GM18870 (cell line): ENCODE results near the gene GLTP.
"Not testable (repeated sequence)": the region's sequence is repeated elsewhere in the genome, so short reads cannot be mapped to it uniquely, and the experiment has no call there.

Source experiments
- ATAC-seq: cut with Tn5 transposase; IDR thresholded peaks from one replicate; pipeline ENCODE4 v1.9.1; 2021; ENCODE audit warnings: moderate library complexity; ENCODE audit not compliant: unreplicated experiment

The GLTP gene

DNA sequence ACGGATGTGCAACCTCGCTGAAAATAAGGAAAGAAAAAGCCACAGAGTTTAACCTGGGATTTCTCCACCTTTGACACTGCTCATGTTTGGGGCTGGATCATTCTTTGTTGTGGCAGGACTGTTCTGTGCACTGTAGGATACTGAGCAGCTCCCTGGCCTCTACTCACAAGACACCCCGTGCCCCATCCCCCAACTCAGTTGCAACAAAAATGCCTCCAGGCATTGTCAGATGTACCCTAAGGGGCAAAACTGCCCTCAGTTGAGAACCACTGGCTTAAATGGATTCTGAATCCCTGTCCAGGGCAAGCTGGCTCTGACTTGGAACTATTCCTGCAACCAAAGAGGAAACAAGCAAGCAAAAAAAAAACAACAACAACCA, 2.1 kb downstream of the GLTP start:
- ATAC-seq = no peak

DNA sequence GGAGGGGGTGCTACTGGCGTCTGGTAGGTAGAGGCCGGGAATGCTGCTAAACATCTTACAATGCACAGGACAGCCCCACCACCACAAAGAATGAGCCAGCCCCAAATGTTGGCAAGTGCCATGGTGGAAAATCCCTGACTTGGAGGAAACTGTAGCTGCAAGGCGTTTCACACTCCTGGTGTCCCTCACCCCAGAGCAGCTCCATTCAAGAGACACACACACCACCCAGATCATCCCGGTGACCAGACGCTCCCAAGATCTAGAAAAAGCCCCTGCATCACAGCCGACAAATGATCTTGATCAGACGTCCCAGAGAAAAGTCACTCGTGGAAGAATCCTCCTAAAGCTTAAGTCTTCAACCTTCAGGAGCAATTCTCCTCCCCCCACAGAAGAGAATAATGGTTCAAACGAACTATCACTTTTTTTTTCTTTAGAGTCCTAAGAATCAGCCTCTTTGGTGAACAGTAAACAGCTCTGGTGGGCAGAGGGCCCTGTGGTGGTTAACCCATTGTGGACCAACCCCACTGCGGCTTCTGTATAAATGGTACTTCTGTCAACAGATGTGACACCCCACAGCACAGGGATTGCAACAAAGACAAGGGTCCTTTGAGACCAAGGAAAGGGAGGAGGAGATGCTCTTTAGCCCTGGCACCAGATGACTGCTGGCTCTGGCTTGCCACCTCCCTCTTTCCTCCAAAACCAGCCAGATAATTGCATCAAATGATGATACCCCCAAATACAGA, 2.7 kb downstream of the GLTP start:
- no peak for ATAC-seq

DNA sequence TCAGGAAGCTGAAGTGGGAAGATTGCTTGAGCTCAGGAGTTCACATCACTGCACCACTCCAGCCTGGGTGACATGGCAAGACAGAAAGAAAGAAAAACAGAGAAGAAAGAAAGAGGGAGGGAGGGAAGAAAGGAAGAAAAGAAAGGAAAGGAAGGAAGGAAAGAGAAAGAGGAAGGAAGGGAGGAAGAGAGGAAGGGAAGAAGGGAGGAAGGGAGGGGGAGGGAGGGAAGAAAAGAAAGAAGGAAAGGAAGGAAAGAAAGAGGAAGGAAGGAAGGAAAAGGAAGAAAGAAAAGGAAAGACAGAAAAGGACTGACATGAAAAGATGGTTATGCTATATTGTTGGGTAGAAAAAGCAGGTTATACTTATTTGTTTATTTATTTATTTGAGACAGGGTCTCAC, 3.9 kb downstream of the GLTP start:
- ATAC-seq = no peak

- ATAC-seq = no peak
Observed at GRCh38 chr12:109875572-109876131, 4.7 kb downstream of the GLTP start.

GRCh38 chr12:109873653-109874052, 6.7 kb downstream of the GLTP start:
- no peak for ATAC-seq

- ATAC-seq = no peak
Observed at GRCh38 chr12:109871668-109872314, 8.6 kb downstream of the GLTP start.

- ATAC-seq = no peak
Observed at GRCh38 chr12:109870648-109871047, 9.7 kb downstream of the GLTP start.

GRCh38 chr12:109868182-109869051, 11.9 kb downstream of the GLTP start:
- no peak for ATAC-seq

- no peak for ATAC-seq
Observed at GRCh38 chr12:109864916-109865315, 15.4 kb downstream of the GLTP start.

GRCh38 chr12:109863847-109864712, 16.3 kb downstream of the GLTP start:
- ATAC-seq = no peak

- ATAC-seq = not testable (repeated sequence)
Observed at GRCh38 chr12:109862491-109862890, 17.9 kb downstream of the GLTP start.

DNA sequence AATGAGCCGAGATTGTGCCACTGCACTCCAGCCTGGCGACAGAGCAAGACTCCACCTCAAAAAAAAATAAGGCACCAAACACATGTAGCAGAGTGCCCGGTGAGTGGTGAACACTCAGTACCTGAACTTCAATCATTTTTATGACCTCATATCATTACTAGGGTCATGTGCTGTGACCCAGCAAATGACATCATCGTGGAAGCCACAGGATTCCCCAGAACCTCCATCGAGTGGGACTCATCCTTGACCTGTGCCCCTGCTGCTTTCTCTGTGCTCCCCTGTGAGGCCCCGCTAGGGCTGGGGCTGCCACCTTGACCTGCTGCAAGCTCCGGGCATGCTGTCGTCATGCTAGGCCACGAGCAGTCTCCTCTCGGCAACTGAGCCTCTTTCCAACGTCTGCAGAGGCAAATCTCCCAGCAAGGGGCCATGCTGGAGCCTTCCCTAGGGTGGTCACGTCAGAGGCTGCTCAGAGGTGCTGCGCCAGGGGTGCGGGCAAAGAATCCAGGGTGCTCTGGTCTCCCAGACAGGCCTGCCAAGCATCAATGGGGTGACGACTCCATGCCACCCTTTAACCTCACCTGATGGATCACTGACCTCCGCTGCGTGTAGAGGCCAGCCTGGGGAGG, 18.5 kb downstream of the GLTP start:
- ATAC-seq = no peak

DNA sequence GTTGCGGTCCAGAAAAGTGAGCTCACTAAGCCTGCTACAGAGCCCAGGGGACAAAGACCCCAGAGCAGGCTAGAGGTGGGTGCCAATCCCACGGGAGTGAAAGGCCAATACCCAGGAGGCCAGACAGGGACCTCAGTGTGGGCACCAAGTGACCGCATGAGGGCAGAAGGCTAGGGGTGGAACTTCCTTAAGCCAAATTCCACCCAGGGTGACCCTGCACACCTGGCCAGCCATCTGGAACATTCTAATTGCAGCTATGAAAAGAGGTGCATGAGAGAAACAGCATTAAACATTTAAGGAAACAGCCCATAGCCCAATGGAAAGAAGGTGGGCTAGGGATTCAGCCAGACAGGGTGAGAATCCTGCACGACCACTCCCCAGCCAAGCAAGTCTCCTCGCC, 19.4 kb downstream of the GLTP start:
- no peak for ATAC-seq

GRCh38 chr12:109858764-109859163, 21.6 kb downstream of the GLTP start:
- no peak for ATAC-seq

GRCh38 chr12:109857715-109858114, 22.6 kb downstream of the GLTP start:
- ATAC-seq = no peak

GRCh38 chr12:109855377-109855776, 25.0 kb downstream of the GLTP start:
- ATAC-seq = no peak

DNA sequence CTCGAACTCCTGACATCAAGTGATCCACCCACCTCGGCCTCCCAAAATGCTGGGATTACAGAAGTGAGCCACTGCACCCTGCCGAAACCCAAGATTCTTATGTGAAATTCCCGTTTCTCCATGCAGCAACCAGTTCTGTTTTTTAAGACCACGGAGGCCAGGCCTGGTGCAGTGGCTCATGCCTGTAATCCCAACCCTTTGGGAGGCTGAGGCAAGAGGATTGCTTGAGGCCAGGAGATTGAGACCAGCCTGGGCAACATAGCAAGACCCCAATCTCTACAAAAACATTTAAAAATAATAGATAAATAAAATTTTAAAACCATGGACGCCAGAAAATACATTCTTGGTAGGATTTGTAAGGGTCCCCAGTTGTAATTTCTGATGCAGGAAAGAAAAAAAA, 29.8 kb downstream of the GLTP start:
- not testable (repeated sequence) for ATAC-seq

GRCh38 chr12:109847142-109847735, 33.1 kb downstream of the GLTP start:
- ATAC-seq = no peak

- no peak for ATAC-seq
Observed at GRCh38 chr12:109845824-109846205, 34.5 kb downstream of the GLTP start.
